NCI-H1092 (cell line): Measurements from ENCODE around the gene LRRC10B.

Experiments used
- DNase-seq: peaks from one replicate; lab custom pipeline; 2025; lab: John Stamatoyannopoulos, UW

Gene LRRC10B

DNA sequence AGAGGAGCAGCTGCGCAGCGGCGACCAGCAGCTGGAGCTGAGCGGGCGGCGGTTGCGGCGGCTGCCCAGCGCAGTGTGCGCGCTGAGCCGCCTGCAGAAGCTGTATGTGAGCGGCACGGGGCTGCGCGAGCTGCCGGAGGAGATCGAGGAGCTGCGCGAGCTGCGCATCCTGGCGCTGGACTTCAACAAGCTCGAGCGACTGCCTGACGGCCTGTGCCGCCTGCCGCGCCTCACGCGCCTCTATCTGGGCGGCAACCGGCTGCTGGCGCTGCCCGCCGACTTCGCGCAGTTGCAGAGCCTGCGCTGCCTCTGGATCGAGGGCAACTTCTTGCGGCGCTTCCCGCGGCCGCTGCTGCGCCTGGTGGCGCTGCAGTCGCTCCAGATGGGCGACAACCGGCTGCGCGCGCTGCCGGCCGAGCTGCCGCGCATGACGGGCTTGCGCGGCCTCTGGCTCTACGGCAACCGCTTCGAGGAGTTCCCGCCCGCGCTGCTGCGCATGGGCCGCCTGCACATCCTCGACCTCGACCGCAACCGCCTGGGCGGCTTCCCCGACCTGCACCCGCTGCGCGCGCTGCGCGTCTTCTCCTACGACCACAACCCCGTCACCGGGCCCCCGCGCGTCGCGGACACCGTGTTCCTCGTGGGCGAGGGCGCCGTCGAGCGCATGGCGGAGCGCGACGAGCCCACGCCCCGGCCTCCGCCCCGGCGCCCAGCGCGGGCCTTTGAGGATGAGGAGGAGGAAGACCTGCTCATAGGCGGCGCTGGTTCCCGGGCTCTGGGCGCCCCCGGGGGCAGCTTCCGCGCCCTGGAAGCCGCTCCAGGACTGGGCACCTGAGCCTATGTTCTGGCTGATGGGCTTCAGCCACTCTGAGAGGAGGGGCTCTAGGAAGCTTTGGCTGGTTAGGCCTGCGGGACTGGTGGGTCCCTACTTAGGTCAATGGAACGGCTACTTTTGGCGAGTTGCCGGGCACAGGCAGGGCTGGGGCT lies 787 bp downstream of the LRRC10B start:
- DNase-seq, result peak; percentile 87

DNA sequence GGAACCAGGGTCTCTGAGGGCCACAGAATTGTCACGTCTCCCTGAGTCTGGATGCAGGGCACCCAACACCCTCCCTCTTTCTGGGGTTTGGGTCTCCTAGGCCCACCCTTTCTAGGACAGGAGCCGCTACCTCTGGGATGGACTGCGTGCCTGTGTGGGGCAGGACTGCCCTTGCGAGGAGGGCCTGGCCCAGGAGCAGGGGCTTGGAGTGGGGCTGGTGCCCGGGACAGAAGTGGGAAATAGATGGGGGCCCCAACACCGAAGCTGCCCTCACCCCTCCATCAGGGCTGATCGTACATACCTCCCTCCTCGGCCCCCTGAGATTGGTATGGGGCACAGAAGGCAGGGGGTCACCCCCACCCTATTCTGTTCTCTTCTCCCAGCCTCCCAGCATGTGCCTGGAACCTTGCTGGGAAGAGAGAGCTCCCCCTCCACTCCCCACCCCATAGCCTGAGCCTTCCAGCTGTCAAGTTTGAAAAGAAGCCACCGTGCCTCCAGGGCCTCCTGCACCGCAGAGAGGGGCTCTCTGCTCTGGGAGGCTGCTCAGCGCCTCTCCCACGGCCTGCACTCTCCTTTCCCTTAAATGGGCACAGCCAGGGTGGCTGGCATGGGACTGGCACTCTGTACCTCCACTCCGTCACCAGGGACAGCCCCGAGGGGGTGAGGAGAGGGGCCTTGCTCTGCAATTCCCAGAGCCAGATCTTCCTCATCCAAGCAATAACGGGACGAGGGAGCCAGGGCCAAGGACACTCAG lies 1.8 kb downstream of the LRRC10B start:
- DNase-seq, result no peak

DNA sequence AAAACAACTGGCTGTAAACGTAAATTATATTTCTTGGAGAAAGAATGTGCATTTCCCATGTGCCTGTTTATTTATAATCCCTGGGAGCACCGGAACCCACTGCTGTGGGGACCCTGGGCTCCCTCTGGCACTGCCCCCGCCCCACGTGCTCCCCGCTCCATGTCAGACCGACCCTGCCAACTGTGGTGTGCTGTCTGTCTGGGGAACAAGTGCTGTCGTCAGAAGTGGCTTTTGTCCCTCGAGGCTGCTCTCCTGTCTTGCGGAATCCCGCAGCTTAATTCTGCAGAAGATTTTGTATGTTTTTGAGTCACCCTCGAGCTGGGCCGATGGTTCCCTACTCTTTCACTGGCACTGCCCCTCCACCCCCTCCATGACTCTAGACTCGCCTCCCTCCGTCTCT lies 2.4 kb downstream of the LRRC10B start:
- no peak for DNase-seq

DNA sequence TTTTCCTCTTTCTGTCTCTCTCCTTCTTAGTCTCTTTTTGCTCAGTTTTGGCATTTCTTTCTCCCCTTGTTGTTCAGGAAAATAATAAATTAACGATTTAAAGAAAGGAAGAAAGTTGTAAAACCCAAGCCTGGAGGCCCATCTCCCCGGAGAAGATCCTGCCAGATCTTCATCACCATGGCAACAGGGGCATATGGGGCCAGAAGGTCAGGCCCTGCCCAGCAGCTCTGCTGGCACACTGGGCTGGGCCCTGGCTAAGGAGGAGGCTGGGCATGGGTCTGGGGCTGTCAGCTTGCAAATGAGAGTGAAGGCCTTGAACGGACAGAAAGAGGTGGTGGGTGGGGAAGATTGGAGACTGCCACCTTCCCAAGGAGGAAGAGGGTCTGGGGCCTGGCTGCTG lies 2.8 kb downstream of the LRRC10B start:
- no peak for DNase-seq

DNA sequence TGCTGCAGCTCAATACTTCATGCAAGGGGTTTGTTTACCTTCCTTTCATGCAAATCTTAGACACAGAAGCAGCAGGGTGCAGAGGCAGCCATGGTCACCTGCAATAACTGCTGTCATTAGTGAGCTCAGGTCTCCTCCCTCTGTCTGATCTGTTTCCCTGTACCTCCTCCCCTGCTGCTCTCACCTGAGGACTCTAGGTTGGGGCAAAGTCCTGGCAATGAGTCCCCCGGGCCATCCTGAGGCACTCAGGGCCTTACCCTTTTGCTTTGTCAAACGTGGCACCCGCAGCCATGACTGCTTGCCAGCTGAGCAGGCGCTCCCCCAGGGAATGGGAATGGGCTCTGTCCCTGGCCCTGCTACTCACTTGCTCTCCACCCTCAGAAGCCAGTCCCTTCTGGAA lies 3.9 kb downstream of the LRRC10B start:
- no peak for DNase-seq

DNA sequence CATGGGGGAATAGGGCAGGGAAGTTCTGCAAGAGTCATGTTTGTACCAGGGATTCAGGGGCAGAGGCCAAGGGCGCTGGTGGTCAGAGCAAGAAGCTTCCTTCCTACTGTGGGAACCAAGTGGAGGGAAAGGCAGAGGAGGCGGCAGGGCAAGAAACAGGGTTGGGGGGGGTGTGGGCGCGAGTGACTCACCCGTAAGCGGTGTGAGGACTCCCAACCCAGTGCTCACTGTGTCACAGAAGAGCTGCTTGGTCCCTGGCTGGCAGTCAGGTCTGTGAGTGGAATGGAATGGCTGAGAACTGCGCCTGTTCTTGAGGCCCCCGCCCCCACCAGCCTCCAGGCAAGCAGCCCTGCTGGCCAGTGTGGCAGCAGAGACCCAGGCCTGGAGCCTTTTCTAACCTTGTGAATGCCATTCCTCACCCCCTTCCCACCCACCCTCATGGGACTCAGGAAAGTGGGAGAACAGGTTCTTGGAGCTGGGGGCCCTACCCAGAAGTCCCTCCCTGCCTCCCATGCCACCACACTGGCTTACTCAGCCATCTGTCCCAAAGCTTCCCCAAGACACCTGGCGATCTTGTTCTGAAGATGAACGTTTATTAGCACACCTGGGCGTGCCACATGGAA lies 4.7 kb downstream of the LRRC10B start:
- DNase-seq, result no peak

DNA sequence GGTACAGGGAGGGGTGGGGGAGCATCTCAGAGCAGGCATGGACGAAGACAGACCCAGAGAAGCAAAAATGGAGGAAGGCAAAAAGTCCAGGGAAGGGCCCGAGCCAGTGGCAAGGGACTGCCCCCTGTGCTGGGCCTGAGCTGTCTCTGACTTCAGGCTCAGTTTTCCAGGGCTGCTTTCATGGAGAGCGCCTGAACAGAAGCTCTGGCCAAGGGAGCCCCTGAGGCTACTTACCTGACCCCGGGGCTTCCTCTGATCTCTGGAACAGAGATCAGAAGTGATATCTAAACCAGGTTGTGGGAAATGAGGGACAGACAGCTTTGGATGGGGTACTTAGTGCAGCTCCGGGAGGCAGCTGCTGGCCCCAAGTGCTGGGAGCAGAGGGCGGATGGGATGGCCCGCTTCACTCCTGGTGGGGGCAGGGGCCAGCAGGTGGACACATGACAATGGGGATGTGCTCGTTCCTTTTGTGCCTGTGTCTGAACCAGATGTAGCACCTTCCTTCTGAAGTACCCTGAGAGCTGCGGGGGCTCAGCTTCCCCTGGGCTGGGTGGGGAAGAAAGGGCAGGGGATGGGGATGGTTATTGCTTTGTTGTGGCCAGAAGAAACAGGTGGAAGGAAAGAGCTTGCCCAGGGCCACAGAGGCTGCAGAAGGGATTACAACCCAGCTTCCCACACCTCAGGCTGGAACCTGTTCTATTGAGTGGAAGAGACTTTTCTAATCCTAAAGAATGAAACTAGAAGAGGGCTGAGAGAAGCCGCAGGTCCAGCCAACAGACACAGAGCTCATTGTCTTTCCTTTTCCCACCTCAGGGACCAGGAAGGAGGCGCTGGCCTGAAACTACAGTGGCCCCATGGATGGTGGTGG lies 5.7 kb downstream of the LRRC10B start:
- DNase-seq, result no peak

DNA sequence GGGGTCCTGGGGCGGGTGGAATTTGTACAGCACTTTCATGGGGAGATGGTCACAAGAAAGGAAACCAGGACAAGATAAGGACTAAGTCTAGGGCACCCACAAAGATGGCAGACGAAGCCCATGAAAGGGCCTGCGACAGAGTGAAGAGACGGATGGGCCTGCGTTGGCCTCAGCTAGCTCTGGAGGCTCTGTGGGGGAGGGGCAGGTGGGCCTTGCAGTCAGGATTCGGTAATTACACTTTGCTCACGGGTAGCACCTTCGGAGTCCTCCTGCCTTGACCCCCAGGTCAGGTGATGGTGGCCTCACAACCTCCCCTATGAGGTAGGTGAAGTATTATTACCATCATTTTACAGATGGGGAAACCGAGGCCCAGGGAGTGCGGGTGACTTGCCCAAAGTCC lies 7.1 kb downstream of the LRRC10B start:
- no peak for DNase-seq

DNA sequence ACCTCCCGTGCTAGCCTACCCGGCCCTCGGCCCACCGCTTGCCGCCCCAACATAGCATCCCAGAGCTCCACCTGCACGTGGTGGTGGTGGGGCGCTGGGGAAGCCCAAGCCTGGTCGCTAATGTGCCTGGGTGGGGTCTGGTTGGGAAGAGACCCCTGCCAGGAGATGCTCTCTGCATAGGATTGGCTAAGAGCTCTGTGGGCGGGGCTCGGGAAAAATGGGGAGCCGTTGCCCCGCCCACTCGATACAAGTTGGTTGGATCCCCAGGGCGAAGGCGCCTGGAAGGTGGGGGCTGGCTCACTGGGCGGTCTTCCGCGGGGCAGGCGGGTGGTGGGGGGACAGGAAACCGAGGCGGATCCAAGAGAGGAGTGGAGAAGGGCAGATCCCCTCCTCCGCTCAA lies 7.6 kb downstream of the LRRC10B start:
- no peak for DNase-seq

DNA sequence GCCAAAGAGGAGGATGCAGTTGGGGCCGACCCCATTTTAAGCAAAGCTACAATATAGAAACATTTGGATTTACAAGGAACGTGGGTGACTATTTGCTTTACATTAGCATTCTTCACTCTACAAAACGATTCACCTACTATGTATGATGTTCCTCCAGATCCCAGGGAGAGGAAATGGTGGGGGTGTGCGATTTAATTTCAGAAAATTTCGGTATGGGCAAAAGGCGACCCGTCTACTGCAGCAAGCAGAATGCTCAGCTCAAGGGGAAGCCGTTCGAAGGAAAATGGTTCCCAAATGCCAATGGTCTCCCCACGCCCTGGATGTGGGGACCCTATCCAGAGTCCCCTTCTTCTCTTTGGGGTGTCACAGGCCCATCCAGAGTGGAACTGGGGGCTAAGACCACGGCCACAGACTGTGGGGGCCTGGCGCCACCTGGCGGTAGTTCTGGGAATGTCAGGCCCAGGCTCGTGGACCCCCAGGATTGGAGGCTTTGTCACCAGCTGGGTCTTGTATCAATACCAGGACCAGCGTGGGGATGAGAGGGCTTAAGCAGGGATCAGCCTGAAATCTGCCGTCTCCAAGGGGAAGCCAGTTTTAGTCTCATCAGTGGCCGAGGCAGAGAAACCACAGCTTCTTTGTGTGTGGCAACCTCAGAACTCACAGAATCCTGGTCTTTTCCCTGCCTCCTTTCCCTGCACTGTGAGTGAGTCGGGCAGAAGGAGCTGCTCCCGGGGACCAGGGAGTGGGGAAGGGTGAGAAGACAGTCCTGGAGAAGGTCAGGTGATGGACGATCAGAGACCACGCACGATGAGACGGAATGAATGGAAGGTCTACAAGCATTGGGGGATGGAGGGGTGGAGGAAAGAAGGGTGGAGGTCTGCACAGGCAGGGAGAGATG lies 8.4 kb downstream of the LRRC10B start:
- peak; percentile 43 for DNase-seq

DNA sequence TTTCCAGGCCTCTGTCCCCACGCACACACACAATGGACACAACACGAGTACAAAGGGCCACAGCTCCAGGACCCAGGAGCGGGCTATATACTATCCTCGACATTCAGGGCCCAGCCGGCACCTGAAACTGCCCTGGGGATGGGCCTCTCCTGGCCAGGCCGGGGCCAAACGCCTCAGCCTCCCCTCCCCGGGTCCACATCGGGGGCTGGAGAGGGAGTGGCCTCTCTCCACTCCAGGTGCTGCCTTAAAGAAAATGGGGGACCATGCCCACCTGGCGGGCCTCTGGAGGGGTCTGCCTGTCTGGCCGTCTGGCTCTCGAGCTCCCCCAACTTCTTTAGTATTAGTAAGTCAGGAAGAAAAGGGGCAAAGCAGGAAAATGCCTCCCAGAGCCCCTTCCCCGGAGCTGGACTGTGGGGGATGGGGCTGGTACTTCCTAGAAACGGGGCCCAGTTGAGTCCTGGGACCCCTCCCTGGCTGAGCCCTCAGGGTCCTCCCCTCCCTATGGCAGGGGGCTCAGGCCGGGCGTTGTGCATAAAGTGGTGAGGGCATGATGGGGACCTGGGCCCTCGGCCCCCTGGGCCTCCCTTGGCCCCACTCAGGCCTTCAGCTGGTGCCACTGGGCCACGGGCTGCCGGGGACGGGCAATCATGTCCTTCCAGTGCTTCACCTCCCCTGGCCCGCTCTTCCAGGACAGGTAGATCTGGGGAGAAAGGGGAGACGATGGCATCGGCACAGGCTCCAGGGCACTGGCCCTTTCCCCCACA lies 9.7 kb downstream of the LRRC10B start:
- no peak for DNase-seq

DNA sequence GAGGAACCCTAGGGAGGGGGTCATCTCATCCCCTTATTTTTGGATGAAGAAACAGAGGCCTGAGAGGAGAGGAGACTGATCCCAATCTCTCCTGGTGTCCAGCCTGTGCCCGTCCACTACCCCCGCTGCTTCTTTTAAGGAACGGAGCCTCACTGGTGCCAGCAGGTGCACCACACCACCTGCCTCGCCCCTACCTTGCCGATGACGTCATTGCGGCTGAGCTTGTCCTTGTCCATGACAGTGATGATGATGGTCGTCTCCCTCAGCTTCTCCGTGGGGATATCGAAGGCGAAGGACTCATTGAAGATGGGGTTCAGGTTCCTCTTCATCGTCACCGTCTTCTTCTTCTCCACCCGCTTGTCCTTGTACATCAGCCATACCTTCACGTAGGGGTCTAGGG lies 14.3 kb downstream of the LRRC10B start:
- DNase-seq, result no peak

DNA sequence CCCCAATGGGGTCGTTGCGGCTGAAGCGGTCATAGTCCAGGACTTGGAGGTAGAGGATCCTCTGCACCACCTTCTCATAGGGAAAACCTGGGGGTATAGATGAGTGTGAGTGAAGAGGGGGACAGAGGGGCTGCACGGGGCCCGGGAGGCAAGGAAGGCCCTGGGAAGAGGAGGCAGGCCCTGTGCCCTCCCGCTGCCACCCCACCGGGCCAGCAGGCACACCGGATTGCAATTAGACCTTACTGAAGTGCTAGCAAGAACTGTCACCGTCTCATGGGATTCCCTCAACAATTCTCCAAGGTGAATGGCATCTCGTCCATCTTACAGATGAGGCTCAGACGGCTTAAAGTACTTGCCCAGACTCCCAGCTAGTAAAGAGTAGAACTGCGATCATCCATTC lies 15.9 kb downstream of the LRRC10B start:
- DNase-seq, result no peak

DNA sequence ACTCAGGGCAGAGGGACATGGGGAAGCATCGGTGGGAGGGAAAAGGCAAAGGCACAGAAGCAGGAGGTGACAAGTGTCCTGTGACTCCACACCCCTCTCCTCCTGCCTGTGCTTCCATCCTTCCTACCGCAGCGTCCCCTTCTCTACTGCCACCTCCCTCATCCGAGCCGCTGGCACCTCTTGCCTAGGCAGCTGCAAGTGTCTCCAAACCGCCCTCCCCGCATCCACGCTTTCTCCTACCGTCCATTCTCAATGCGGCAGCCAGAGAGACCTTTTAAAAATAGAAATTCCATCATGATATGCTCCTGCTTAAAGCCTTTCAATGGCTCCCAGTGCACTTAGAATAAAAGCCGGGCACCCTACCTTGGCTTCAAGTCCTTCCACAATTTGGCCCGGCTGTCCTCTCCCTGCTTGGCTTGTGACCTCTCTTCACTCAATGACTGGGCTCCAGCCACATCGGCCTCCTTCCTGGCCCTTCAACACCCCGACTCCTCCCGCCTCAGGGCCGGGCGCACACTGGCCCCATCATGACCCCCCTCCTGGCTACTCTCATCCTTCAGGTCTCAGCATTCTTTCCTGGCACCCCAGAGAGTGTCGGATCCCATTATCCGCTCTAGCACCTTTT lies 16.5 kb downstream of the LRRC10B start:
- DNase-seq, result no peak

DNA sequence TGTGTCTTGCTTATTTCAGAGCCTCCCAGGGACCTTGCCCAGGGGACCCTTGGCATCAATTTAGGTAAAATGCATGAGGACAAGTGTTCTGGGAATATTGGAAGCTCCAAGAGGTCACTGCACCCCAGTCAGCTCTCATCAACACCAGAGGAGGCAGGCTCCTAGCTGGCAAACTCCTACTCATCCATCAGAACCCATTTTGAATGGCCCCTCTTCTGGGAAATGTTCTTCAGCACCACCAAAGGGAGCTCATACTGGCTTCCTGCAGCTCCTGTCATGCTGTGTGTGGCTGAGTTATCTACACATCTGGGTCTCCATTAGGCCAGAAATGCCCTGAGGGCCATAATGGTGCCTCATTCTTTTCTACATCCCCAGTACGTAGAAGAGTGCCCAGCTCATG lies 17.7 kb downstream of the LRRC10B start:
- DNase-seq, result no peak

DNA sequence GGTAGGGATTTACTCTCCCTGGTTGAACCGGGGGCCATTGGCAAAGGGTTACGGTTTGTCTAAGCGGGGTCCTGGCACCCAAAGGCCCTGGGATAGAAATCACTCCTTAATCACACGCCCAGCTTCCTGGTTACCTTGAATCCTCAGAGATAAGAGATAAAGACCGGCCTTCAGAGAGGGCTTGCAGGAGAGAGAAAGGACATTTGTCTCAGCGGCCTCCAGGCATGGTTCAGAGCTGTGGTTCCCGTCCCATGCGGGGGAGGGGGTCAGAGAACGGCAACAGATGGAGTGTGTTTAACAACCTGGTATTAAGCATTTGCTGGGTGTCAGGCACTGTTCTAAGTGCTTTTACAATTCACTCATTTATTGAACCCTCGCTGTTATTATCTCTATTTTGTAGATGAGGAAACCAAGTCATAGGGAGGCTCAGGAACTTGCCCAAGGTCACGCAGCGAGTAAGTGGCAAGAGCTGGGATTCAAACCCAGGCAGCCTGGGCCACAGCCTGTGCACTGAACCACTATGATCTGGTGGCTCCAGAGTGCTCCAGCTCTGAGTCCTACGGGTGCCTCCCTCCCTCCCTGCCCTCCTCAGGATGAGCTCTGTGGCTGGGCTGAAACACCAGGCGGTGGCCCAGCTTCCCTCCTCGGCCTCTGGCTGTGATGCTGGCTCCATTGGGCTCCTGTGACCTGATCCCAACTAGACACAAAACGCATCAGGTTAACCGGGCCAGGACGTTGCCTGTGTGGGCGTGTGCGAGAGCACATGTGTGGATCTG lies 18.6 kb downstream of the LRRC10B start:
- no peak for DNase-seq

DNA sequence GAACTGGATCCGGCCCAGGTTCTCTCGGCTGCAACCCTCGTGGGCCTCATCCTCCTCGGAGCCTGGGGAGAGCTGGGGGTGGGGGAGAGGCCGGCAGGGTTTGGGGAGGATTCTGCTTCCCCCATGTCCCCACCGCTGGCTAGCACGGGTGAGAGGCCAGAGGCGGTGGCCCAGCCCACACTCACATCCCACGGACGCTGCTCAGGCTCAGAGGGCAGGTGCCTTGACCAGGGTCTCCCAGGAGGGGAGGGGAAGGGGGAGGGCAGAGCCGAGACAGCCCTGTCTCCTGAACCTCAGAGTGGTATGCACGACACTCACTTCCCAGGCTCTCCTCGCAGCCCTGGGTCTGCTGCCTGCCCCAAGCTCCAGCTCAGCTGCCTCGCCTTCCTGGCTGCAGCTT lies 19.6 kb downstream of the LRRC10B start:
- no peak for DNase-seq

DNA sequence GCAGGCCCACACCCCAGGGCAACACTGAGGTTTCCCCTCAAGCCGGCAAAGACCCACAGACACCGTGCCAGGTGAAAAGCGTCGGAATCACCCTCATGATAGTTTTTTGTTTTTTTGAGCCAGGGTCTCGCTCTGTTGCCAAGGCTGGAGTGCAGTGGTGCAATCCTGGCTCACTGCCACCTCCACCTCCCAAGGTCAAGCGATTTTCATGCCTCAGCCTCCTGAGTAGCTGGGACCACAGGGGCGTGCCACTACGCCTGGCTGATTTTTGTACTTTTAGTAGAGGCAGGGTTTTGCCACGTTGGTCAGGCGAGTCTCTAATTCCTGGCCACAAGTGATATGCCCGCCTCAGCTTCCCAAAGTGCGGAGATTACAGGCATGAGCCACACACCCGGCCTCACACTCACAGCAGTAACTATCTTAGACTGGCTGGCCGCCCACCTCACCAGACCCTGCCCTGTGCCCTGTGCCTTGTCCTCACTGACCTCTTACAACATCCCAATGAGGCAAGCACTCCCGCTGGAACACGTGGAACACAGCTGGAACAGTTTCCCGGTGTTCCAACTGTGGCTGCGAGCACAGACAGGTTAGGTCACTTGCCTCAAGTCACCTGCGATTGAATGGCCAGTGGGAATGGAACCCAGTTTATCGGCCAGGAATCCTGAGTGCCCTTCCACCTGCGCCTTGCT lies 21.1 kb downstream of the LRRC10B start:
- no peak for DNase-seq
